GM12878 (cell line): Measurements from ENCODE around the gene CAMK2B. TPM values are rescaled to one million over a fixed set of nuclear protein-coding genes. Genes with fewer than 3 reads are reported as not detected.

ENCODE experiments used
- ATAC-seq: fragments of 200-7000 bp; cut with Tn5 transposase; 3 replicates; pipeline ENCODE4 v1.9.1; 2020; ENCODE audit warnings: mild to moderate bottlenecking, moderate library complexity
- BruUV-seq: library from RNA; stranded (reverse); fragments of 400-500 nt; replicated peaks from 2 replicates; lab custom pipeline; 2021; lab: Mats Ljungman, UMichigan
- CTCF ChIA-PET: fragments of 300-600 bp; sonication (Branson Sonifier 250); formaldehyde crosslinking; extraction: SDS; loops from one replicate; lab custom pipeline; 2021; ENCODE audit warnings: inconsistent platforms; lab: Yijun Ruan, JAX
- POLR2A ChIA-PET: fragments of 350-600 bp; formaldehyde crosslinking; extraction: SDS; loops from one replicate; lab custom pipeline; 2021; ENCODE audit warnings: inconsistent platforms; lab: Charles Lee
- RAD21 ChIA-PET: fragments of 300-600 bp; sonication (Branson Sonifier 250); formaldehyde crosslinking; loops from one replicate; lab custom pipeline; 2023; ENCODE audit warnings: antibody characterized with exemption; ENCODE audit not compliant: unreplicated experiment; lab: Charles Lee
- SMC1A ChIA-PET: fragments of 300-600 bp; sonication (Branson Sonifier 250); formaldehyde crosslinking; loops from one replicate; lab custom pipeline; 2023; ENCODE audit not compliant: unreplicated experiment, uncharacterized antibody; lab: Charles Lee
- DNase-seq: peaks from one replicate; pipeline ENCODE4 v3.0.0-alpha.2; 2011; ENCODE audit warnings: low read depth, low spot score
- FAIRE-seq: peaks from 3 replicates; lab custom pipeline; 2011; peaks lifted over from hg19 to GRCh38; lab: Jason Lieb, UNC
- H2AFZ ChIP-seq: 2 replicates; pipeline ENCODE4 v1.6.0; 2011; ENCODE audit warnings: low read depth, low read length, control low read depth; ENCODE audit not compliant: control insufficient read depth
- H3K27ac ChIP-seq: 2 replicates; pipeline ENCODE4 v1.5.1; 2011; ENCODE audit warnings: control low read depth; ENCODE audit not compliant: control insufficient read depth, insufficient read depth
- H3K27me3 ChIP-seq, 2 experiments: replicated peaks in 1 of 2; 2 replicates each; pipeline versions ENCODE4 v1.6.0 to v1.6.1; 2011; ENCODE audit warnings: low read length in 1 of 2; ENCODE audit not compliant: control insufficient read depth in 2 of 2, insufficient read depth in 2 of 2
- H3K36me3 ChIP-seq, 2 experiments: 2 replicates each; pipeline ENCODE4 v1.5.1; 2011; ENCODE audit warnings: low read length in 1 of 2; ENCODE audit not compliant: control insufficient read depth in 2 of 2, insufficient read depth in 2 of 2
- H3K4me1 ChIP-seq: 2 replicates; pipeline ENCODE4 v1.6.1; 2011; ENCODE audit warnings: mild to moderate bottlenecking, low read length, moderate library complexity, mixed read lengths; ENCODE audit not compliant: control insufficient read depth, insufficient read depth
- H3K4me2 ChIP-seq: 2 replicates; pipeline ENCODE4 v1.6.0; 2011; ENCODE audit warnings: control low read depth; ENCODE audit not compliant: control insufficient read depth, insufficient read depth
- H3K4me3 ChIP-seq: fragments of 200-600 bp; sonication (generic); 2 replicates; pipeline ENCODE4 v1.5.1; 2016
- H3K79me2 ChIP-seq: 2 replicates; pipeline ENCODE4 v1.6.0; 2011; ENCODE audit warnings: low read length; ENCODE audit not compliant: control insufficient read depth, insufficient read depth
- H3K9ac ChIP-seq: 2 replicates; pipeline ENCODE4 v1.8.0; 2011; ENCODE audit warnings: low read length, control low read depth, mixed read lengths; ENCODE audit not compliant: control insufficient read depth, insufficient read depth
- H3K9me3 ChIP-seq: replicated peaks from 3 replicates; pipeline ENCODE4 v1.5.1; 2011; ENCODE audit warnings: mild to moderate bottlenecking, low read length; ENCODE audit not compliant: control insufficient read depth, insufficient read depth
- H4K20me1 ChIP-seq: 2 replicates; pipeline ENCODE4 v1.6.0; 2011; ENCODE audit not compliant: control insufficient read depth, insufficient read depth
- BCL3 ChIP-seq: IDR thresholded peaks from 2 replicates; pipeline ENCODE4 v1.6.1; 2011; ENCODE audit warnings: borderline replicate concordance, low read depth, mild to moderate bottlenecking, moderate library complexity, low read length; ENCODE audit not compliant: insufficient read depth, poor library complexity, severe bottlenecking
- EGR1 ChIP-seq, 2 experiments: IDR thresholded peaks; 1 replicate in 1 of 2; 2 replicates in 1 of 2; pipeline ENCODE4 v1.6.1; 2011 to 2012; ENCODE audit warnings: low read depth in 2 of 2, low read length in 2 of 2, borderline replicate concordance in 1 of 2, mild to moderate bottlenecking in 1 of 2, moderate library complexity in 1 of 2
- JUND ChIP-seq: IDR thresholded peaks from 2 replicates; pipeline ENCODE4 v1.6.1; 2012; ENCODE audit warnings: low read depth, mild to moderate bottlenecking, low read length, improper control_type of control experiment, moderate library complexity
- SRF ChIP-seq, 2 experiments: IDR thresholded peaks; 2 replicates each; pipeline ENCODE4 v1.6.1; 2011; ENCODE audit warnings: low read depth in 2 of 2, low read length in 2 of 2, mild to moderate bottlenecking in 1 of 2, moderate library complexity in 1 of 2
- SUPT20H ChIP-seq: IDR thresholded peaks from 2 replicates; pipeline ENCODE4 v1.6.1; 2011; ENCODE audit warnings: low read depth, mild to moderate bottlenecking, low read length, moderate library complexity, borderline replicate concordance; ENCODE audit not compliant: control insufficient read depth
- ZBED1 ChIP-seq: IDR thresholded peaks from 2 replicates; pipeline ENCODE4 v1.6.1; 2016; ENCODE audit warnings: borderline replicate concordance
- ZNF592 ChIP-seq: fragments of 450-650 bp; IDR thresholded peaks from 2 replicates; pipeline ENCODE4 v1.6.1; 2017; ENCODE audit warnings: mild to moderate bottlenecking, moderate library complexity
- WGBS: methylation state at CpG from one replicate; pipeline ENCODE4 v1.1.6; 2016; ENCODE audit warnings: low lambda C conversion rate; ENCODE audit not compliant: insufficient replicate concordance, insufficient coverage; ENCODE audit errors: missing lambda C conversion rate; 5-methylcytosine and 5-hydroxymethylcytosine counted together
- in situ Hi-C: fragments of 300-500 bp; cut with MboI; formaldehyde crosslinking; loops from 9 replicates; pipeline ENCODE4 v1.14.3; 2018; ENCODE audit warnings: mixed read lengths
- intact Hi-C: fragments of 100-400 bp; cut with micrococcal nuclease; formaldehyde crosslinking; loops from one replicate; pipeline ENCODE4 v1.14.2; 2022; ENCODE audit not compliant: unreplicated experiment
- polyA plus RNA-seq, 11 experiments: library from polyadenylated mRNA; depleted of rRNA in 4 of 11; unstranded in 6 of 11; stranded (reverse) in 5 of 11; fragments of >200 nt; fragmentation: Nextera tagmentation in 4 of 11; fragmentation: Illumina TruSeq in 1 of 11; extraction: Ambion mirVana in 4 of 11; extraction: Trizol in 1 of 11; gene quantifications; 1 replicate in 1 of 11; 2 replicates in 10 of 11; pipeline versions ENCODE4 v1.2.1 to v1.2.3, GENCODE V29; 2011 to 2016; ENCODE audit warnings: inconsistent platforms in 2 of 11, missing spikeins in 2 of 11, low read depth in 1 of 11
- total RNA-seq, 4 experiments: library from RNA; depleted of rRNA in 3 of 4; stranded (reverse); fragments of >200 nt in 3 of 4; fragmentation: Illumina TruSeq in 1 of 4; extraction: Trizol in 1 of 4; gene quantifications; 2 replicates each; pipeline versions ENCODE4 v1.2.1 to v1.2.3, GENCODE V29; 2013 to 2021

Gene CAMK2B
- total and polyA plus RNA-seq, 10 of the 15 experiments (the other 5 are each of a cell fraction or from before 2014, with no cell fraction given) = 0.06 to 0.23 (median 0.11) TPM; not detected in 5

- Histone ChIP-seq H3K79me2 (no peaks in the 10 kb centered on the region), H3K9ac (no peak overlapping the region), H3K4me3 (no peak overlapping the region), H3K36me3 (no peaks in the 10 kb centered on the region), H4K20me1 (no peaks in the 10 kb centered on the region), H2AFZ (no peak overlapping the region), H3K9me3 (no peaks in the 10 kb centered on the region; the same call in 2 of the 3 replicates), H3K27ac (no peak overlapping the region), H3K4me1 (no peaks in the 10 kb centered on the region), H3K27me3 (no peaks in the 10 kb centered on the region), H3K4me2 (no peak overlapping the region)
- RAD21 ChIA-PET = no interaction called here
- BruUV-seq = no TSS peak
- SMC1A ChIA-PET = interaction anchor here (0.7 to 2.1 kb wide), 2 partner anchors 81 to 105 kb away, joined by 3 to 5 read pairs; no protein-coding TSS in a partner anchor
- WGBS = 47% methylated on average over 2 of the region's 2 CpGs
- intact Hi-C loops (no loop called here), in situ Hi-C loops (no loop called here)
- DNase-seq = no peak
- POLR2A ChIA-PET = no interaction called here
- CTCF ChIA-PET = interaction anchor here (1.5 kb wide), 1 partner anchor 13 kb away, joined by 3 read pairs; no protein-coding TSS in a partner anchor
- TF ChIP-seq SRF (IDR thresholded peaks at IDR 0.05; ENCODE audit: low read depth in 2 of 2, low read length in 2 of 2) (no peak), ZBED1 (no peak), SUPT20H (no peak), ZNF592 (no peak), JUND (no peak), BCL3 (no peak), EGR1 (IDR thresholded peaks at IDR 0.05; ENCODE audit: borderline replicate concordance in 1 of 2, low read depth in 2 of 2, low read length in 2 of 2) (no peak)
- FAIRE-seq = no peak
- no peak for ATAC-seq
Observed at GRCh38 chr7:44346063-44346462, 20.7 kb upstream of the CAMK2B start.
